CD14-positive monocyte (primary cell): ENCODE measurements around the gene BMP7. TPM values are rescaled to one million over a fixed set of nuclear protein-coding genes. Genes with fewer than 3 reads are reported as not detected.

ENCODE experiments used
- DNase-seq, 3 donors: peaks; one replicate each; pipeline ENCODE4 v3.0.0-alpha.2; 2011 to 2022
- H2AFZ ChIP-seq: 2 replicates; pipeline ENCODE4 v1.6.0; 2012; ENCODE audit warnings: mild to moderate bottlenecking, low read depth, low read length, inconsistent platforms; ENCODE audit not compliant: insufficient read depth, poor library complexity, severe bottlenecking
- H3K27ac ChIP-seq, 2 donors: 1 replicate in 1 of 2; 2 replicates in 1 of 2; pipeline ENCODE4 v1.5.1; 2012 to 2013; ENCODE audit warnings: low read length in 2 of 2, control low read depth in 1 of 2, inconsistent platforms in 1 of 2, low read depth in 1 of 2, mild to moderate bottlenecking in 1 of 2
- H3K27me3 ChIP-seq, 2 donors: one replicate each; pipeline versions ENCODE4 v1.6.0 to v1.6.1; 2011 to 2013; ENCODE audit warnings: low read length in 2 of 2; ENCODE audit not compliant: control insufficient read depth in 2 of 2, insufficient read depth in 2 of 2
- H3K36me3 ChIP-seq, 2 donors: replicated peaks in 1 of 2; 1 replicate in 1 of 2; 2 replicates in 1 of 2; pipeline versions ENCODE4 v1.5.1 to v1.6.1; 2012 to 2013; ENCODE audit warnings: low read length in 2 of 2, control low read depth in 1 of 2, inconsistent platforms in 1 of 2, mild to moderate bottlenecking in 1 of 2; ENCODE audit not compliant: insufficient read depth in 2 of 2, control insufficient read depth in 1 of 2
- H3K4me1 ChIP-seq, 2 donors: 1 replicate in 1 of 2; 2 replicates in 1 of 2; pipeline versions ENCODE4 v1.5.1 to v1.6.1; 2012 to 2013; ENCODE audit warnings: low read length in 2 of 2, control low read depth in 1 of 2, inconsistent platforms in 1 of 2, mild to moderate bottlenecking in 1 of 2, moderate library complexity in 1 of 2; ENCODE audit not compliant: insufficient read depth in 2 of 2, control insufficient read depth in 1 of 2
- H3K4me2 ChIP-seq: replicated peaks from 2 replicates; pipeline ENCODE3; 2012; ENCODE audit warnings: low read length, moderate library complexity, mild to moderate bottlenecking; ENCODE audit not compliant: poor library complexity, severe bottlenecking; ENCODE audit errors: extremely low read depth
- H3K4me3 ChIP-seq, 3 experiments: fragments of 200-600 bp in 1 of 3; sonication (generic) in 1 of 3; replicated peaks in 1 of 3; 1 replicate in 2 of 3; 2 replicates in 1 of 3; pipeline ENCODE4 v1.5.1; 2011 to 2013; ENCODE audit warnings: low read length in 3 of 3, mild to moderate bottlenecking in 3 of 3, control low read depth in 2 of 3, low read depth in 2 of 3, inconsistent platforms in 1 of 3, moderate library complexity in 1 of 3
- H3K79me2 ChIP-seq: 2 replicates; pipeline ENCODE4 v1.6.0; 2012; ENCODE audit warnings: mild to moderate bottlenecking, control low read depth, inconsistent platforms, low read length, moderate library complexity; ENCODE audit not compliant: insufficient read depth
- H3K9ac ChIP-seq: 2 replicates; pipeline ENCODE4 v1.6.0; 2017; ENCODE audit warnings: low read length, mild to moderate bottlenecking; ENCODE audit not compliant: insufficient read depth, poor library complexity, severe bottlenecking
- H3K9me3 ChIP-seq, 2 donors: replicated peaks in 1 of 2; 1 replicate in 1 of 2; 2 replicates in 1 of 2; pipeline versions ENCODE4 v1.5.1 to v1.6.1; 2012 to 2013; ENCODE audit warnings: low read length in 2 of 2, control low read depth in 1 of 2; ENCODE audit not compliant: control insufficient read depth in 1 of 2, insufficient read depth in 1 of 2
- H4K20me1 ChIP-seq: 2 replicates; pipeline ENCODE4 v1.6.0; 2012; ENCODE audit warnings: mild to moderate bottlenecking, low read length, control low read depth, moderate library complexity; ENCODE audit not compliant: insufficient read depth
- H3K27ac Mint-ChIP-seq, 7 donors: one replicate each; pipeline ENCODE4 v1.8.0; 2020; ENCODE audit warnings: mild to moderate bottlenecking in 7 of 7, mixed read lengths in 7 of 7, moderate library complexity in 6 of 7, inconsistent platforms in 2 of 7
- H3K27me3 Mint-ChIP-seq, 3 donors: one replicate each; pipeline ENCODE4 v1.8.0; 2021 to 2022; ENCODE audit warnings: low read depth in 3 of 3, mild to moderate bottlenecking in 3 of 3, mixed read lengths in 3 of 3, moderate library complexity in 3 of 3, inconsistent platforms in 1 of 3
- H3K36me3 Mint-ChIP-seq, 2 donors: one replicate each; pipeline ENCODE4 v1.8.0; 2020; ENCODE audit warnings: mixed read lengths in 2 of 2, inconsistent platforms in 1 of 2, mild to moderate bottlenecking in 1 of 2
- H3K4me1 Mint-ChIP-seq: one replicate; pipeline ENCODE4 v1.8.0; 2020; ENCODE audit warnings: mild to moderate bottlenecking, mixed read lengths
- H3K4me3 Mint-ChIP-seq, 2 donors: one replicate each; pipeline ENCODE4 v1.8.0; 2020; ENCODE audit warnings: mild to moderate bottlenecking in 2 of 2, mixed read lengths in 2 of 2, moderate library complexity in 1 of 2
- H3K9me3 Mint-ChIP-seq, 7 donors: one replicate each; pipeline ENCODE4 v1.8.0; 2020 to 2022; ENCODE audit warnings: mixed read lengths in 7 of 7, mild to moderate bottlenecking in 6 of 7, moderate library complexity in 6 of 7, inconsistent platforms in 2 of 7
- WGBS: methylation state at CpG from one replicate; pipeline ENCODE4 v1.1.5; 2013; ENCODE audit warnings: missing lambda C conversion rate; ENCODE audit not compliant: insufficient coverage; 5-methylcytosine and 5-hydroxymethylcytosine counted together
- intact Hi-C, 2 donors: fragments of 100-400 bp; cut with micrococcal nuclease; formaldehyde crosslinking; loops; one replicate each; pipeline versions ENCODE4 v1.15.0 to v1.15.1; 2023
- polyA plus RNA-seq, 3 donors: library from polyadenylated mRNA; depleted of rRNA in 1 of 3; unstranded in 2 of 3; stranded (reverse) in 1 of 3; fragments of 300-500 nt in 2 of 3; fragments of >200 nt in 1 of 3; fragmentation: Illumina TruSeq in 2 of 3; gene quantifications; 1 replicate in 2 of 3; 2 replicates in 1 of 3; pipeline ENCODE4 v1.2.3, GENCODE V29; 2012 to 2021
- TF ChIP-seq, protein P1 (sequence below): fragments of 200-600 bp; IDR thresholded peaks from one replicate; pipeline ENCODE4 v1.8.0; 2022; ENCODE audit warnings: antibody characterized with exemption, mild to moderate bottlenecking

Gene BMP7
- polyA plus RNA-seq, 3 donors = not detected

DNA sequence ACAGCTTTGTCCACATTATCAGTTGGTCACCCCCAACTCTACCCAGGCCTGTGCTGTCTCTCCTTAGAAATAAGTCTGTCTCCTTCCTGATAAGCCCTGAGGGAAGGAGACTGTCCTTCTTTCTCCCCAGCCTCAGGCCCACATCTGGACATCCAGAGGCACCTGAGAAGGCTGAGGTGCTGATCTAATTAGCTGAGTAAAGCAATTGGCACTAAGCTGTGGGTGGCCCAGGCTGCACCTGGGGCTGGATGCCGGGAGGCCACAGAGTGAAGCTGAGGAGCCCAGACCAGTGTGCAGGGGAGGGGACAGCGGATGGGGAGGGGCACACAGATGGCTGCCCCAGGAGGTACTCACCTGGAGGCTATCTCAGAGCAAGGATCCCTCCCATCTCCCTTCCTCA is 26.2 kb upstream of the BMP7 start:
- Histone ChIP-seq H3K79me2 (no peaks in the 10 kb centered on the region), H3K9me3 (no peaks in the 10 kb centered on the region), H3K36me3 (no peaks in the 10 kb centered on the region), H3K27me3 (peaks cover 0 to 15% of the 10 kb centered on the region in 2 donors), H4K20me1 (no peaks in the 10 kb centered on the region), H3K4me1 (no peaks in the 10 kb centered on the region), H2AFZ (no peak overlapping the region), H3K4me3 (no peak overlapping the region), H3K9ac (no peak overlapping the region), H3K27ac (no peak overlapping the region), H3K4me2 (no peak overlapping the region)
- no peaks in the 10 kb centered on the region for H3K4me1 Mint-ChIP-seq
- no peak for DNase-seq
- H3K27me3 Mint-ChIP-seq = peaks cover 14 to 27% (median 26%) of the 10 kb centered on the region in 3 donors
- no peaks in the 10 kb centered on the region for H3K36me3 Mint-ChIP-seq
- WGBS = 58% methylated on average over 2 of the region's 2 CpGs
- TF ChIP-seq, protein P1, sequence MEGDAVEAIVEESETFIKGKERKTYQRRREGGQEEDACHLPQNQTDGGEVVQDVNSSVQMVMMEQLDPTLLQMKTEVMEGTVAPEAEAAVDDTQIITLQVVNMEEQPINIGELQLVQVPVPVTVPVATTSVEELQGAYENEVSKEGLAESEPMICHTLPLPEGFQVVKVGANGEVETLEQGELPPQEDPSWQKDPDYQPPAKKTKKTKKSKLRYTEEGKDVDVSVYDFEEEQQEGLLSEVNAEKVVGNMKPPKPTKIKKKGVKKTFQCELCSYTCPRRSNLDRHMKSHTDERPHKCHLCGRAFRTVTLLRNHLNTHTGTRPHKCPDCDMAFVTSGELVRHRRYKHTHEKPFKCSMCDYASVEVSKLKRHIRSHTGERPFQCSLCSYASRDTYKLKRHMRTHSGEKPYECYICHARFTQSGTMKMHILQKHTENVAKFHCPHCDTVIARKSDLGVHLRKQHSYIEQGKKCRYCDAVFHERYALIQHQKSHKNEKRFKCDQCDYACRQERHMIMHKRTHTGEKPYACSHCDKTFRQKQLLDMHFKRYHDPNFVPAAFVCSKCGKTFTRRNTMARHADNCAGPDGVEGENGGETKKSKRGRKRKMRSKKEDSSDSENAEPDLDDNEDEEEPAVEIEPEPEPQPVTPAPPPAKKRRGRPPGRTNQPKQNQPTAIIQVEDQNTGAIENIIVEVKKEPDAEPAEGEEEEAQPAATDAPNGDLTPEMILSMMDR = no peak
- no peak overlapping the region for H3K27ac Mint-ChIP-seq
- H3K9me3 Mint-ChIP-seq = peaks cover 0 to 3% (median 0%) of the 10 kb centered on the region in 7 donors
- no peak overlapping the region for H3K4me3 Mint-ChIP-seq
- intact Hi-C loops = no loop called here

DNA sequence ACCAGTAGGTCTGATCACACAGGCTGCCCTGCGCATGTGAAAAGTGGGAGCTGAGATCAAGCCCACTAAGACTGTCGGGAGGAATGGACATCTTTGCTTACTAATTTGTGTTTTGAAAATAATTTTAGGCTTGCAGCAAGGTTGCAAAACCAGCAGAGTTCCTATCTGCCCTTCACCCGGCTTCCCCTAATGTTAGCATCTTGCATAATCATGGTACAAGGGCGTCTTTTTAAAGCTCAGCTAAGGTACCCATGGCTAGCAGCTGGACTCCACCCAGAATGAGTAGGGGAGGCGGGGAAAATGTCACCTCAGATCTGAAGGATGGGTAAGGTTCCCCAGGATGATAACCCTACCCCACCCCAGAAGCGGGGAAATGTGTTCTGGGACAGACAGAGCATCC is 25.3 kb upstream of the BMP7 start:
- Histone ChIP-seq H3K4me2 (no peak overlapping the region), H2AFZ (no peak overlapping the region), H3K36me3 (no peaks in the 10 kb centered on the region), H3K4me3 (no peak overlapping the region), H3K27me3 (peaks cover 0 to 18% of the 10 kb centered on the region in 2 donors), H3K9me3 (no peaks in the 10 kb centered on the region), H4K20me1 (no peaks in the 10 kb centered on the region), H3K27ac (no peak overlapping the region), H3K4me1 (no peaks in the 10 kb centered on the region), H3K9ac (no peak overlapping the region), H3K79me2 (no peaks in the 10 kb centered on the region)
- WGBS = no CpG with 5 or more reads among the region's 6 CpGs
- Mint-ChIP-seq H3K9me3 (peaks cover 0 to 3% (median 0%) of the 10 kb centered on the region in 7 donors), H3K4me1 (no peaks in the 10 kb centered on the region), H3K4me3 (no peak overlapping the region), H3K36me3 (no peaks in the 10 kb centered on the region), H3K27me3 (peaks cover 19 to 33% (median 27%) of the 10 kb centered on the region in 3 donors), H3K27ac (no peak overlapping the region)
- intact Hi-C loops = no loop called here
- TF ChIP-seq, protein P1 = no peak
- no peak for DNase-seq
